Measurements from ENCODE around the gene GOLPH3.

The GOLPH3 gene

GRCh38 chr5:32135086-32135485 is 39.0 kb downstream of the GOLPH3 start:
- no peak overlapping the region for H3K27ac ChIP-seq
- no peak for TF ChIP-seq CTCF (IDR thresholded peaks at IDR 0.05)
- DNase-seq (ENCODE audit: low spot score) = no peak
- H3K4me3 ChIP-seq = no peak overlapping the region

GRCh38 chr5:32132757-32133156 is 41.4 kb downstream of the GOLPH3 start:
- H3K27ac ChIP-seq = no peak overlapping the region
- DNase-seq (ENCODE audit: low spot score) = no peak
- no peak for TF ChIP-seq CTCF (IDR thresholded peaks at IDR 0.05)
- no peak overlapping the region for H3K4me3 ChIP-seq

- TF ChIP-seq CTCF (IDR thresholded peaks at IDR 0.05) = no peak
- H3K4me3 ChIP-seq = no peak overlapping the region
- H3K27ac ChIP-seq = no peak overlapping the region
- no peak for DNase-seq (ENCODE audit: low spot score)
Observed at GRCh38 chr5:32131604-32132003, 42.5 kb downstream of the GOLPH3 start.

- Histone ChIP-seq H3K4me3 (no peak overlapping the region), H3K27ac (no peak overlapping the region)
- TF ChIP-seq CTCF (IDR thresholded peaks at IDR 0.05) = no peak
- no peak for DNase-seq (ENCODE audit: low spot score)
Observed at GRCh38 chr5:32130865-32131264, 43.3 kb downstream of the GOLPH3 start.

GRCh38 chr5:32129074-32129598 is 45.0 kb downstream of the GOLPH3 start:
- H3K27ac ChIP-seq = no peak overlapping the region
- no peak for TF ChIP-seq CTCF (IDR thresholded peaks at IDR 0.05)
- DNase-seq (ENCODE audit: low spot score) = no peak
- no peak overlapping the region for H3K4me3 ChIP-seq

GRCh38 chr5:32127711-32128110 is 46.4 kb downstream of the GOLPH3 start:
- no peak for DNase-seq (ENCODE audit: low spot score)
- no peak overlapping the region for H3K27ac ChIP-seq
- no peak for TF ChIP-seq CTCF (IDR thresholded peaks at IDR 0.05)
- H3K4me3 ChIP-seq = no peak overlapping the region

- no peak overlapping the region for H3K4me3 ChIP-seq
- DNase-seq (ENCODE audit: low spot score) = no peak
- no peak for TF ChIP-seq CTCF (IDR thresholded peaks at IDR 0.05)
- H3K27ac ChIP-seq = no peak overlapping the region
Observed at GRCh38 chr5:32126691-32127090, 47.4 kb downstream of the GOLPH3 start.
